Right ventricle myocardium superior (tissue), 1 donor: ENCODE measurements around the gene GRIA1. TPM values are rescaled to one million over a fixed set of nuclear protein-coding genes. Genes with fewer than 3 reads are reported as not detected.

ENCODE experiments used
- ATAC-seq: fragments of 200-7000 bp; cut with Tn5 transposase; one replicate; pipeline ENCODE4 v1.9.1; 2020; ENCODE audit warnings: mild to moderate bottlenecking; ENCODE audit not compliant: poor library complexity
- DNase-seq: peaks from one replicate; pipeline ENCODE4 v3.0.0-alpha.2; 2020
- intact Hi-C: fragments of 100-400 bp; cut with DNase I; formaldehyde crosslinking; loops from one replicate; pipeline ENCODE4 v1.11.2; 2022
- total RNA-seq: library from RNA; stranded (reverse); fragmentation: NEBNext Ultra II Directional; extraction: Animal tissue kit (Norgen Biotek cat#: 25700); gene quantifications from one replicate; pipeline ENCODE4 v1.2.1, GENCODE V29; 2021
- donor health status: DM: no; HTN: yes; CAD: no; lungs with severe emphysema.

The GRIA1 gene
- total RNA-seq, 1 donor from 2014 or later = 0.05 TPM

DNA sequence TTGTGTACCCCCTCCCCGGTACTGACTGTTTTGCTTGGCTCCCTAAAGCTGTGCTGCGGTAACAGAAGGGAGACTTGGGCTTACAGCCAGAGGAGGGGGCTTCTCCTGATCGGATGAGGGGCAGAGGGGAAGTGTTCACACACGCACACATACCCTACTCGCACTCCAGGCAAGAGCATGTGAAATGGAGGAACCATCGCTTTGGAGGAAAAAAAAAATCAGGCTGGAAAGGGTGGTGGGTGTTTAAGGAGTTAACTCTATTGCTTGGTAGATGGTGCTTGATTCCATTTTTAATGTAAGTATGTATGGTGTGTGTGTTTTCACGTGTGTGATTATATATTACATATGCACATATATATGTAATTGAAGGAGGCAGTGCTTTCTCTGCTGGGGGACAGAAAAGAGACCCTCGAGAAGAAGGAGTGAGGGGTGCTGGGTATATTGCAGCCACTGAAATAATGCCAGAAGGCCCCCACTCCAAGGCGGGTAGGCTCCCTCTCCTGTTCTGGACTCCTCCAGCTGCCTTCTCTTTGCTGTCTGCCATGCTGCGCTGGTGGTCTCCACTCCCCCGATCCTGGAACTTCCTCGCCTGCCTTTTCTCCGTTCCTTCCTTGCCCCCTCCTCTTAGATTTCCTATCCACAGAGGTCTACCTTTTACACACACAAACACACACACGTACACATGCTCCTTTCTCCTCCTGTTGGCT lies 721 bp downstream of the GRIA1 start:
- ATAC-seq (no peak), DNase-seq (no peak)
- intact Hi-C loops = no loop called here

DNA sequence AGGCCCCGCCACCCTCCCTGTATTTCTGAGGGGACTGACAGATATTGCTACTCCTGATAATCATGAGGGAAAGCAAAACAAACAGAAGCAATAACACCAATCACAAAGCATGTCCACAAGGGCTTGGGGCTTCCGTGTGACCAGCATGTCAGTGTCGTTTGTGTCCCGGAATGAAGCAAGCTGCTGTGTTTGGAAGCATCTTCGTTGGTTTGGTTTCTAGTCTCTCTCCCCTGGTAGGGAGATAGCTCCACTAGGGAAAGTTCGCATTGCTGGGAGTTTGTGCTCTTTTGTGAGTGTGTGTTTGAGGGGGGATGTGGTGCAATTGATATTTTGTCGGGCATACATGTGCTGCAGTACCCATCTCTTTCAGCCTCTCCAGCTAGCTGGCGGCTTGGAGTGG lies 1.4 kb downstream of the GRIA1 start:
- ATAC-seq = no peak
- DNase-seq = no peak
- intact Hi-C loops = no loop called here

GRCh38 chr5:153496835-153497234 lies 6.4 kb downstream of the GRIA1 start:
- DNase-seq (no peak), ATAC-seq (peak; percentile 49)
- intact Hi-C loops = loop anchor here (2.0 to 5.0 kb wide), 2 partner anchors 215 to 468 kb away; no protein-coding TSS in a partner anchor

- DNase-seq (no peak), ATAC-seq (no peak)
- intact Hi-C loops = loop anchor here (5.0 kb wide), 1 partner anchor 214 kb away; no protein-coding TSS in a partner anchor
These were observed 8.0 kb downstream of the GRIA1 start for GRCh38 chr5:153498516-153498915.

GRCh38 chr5:153500178-153500577 lies 9.7 kb downstream of the GRIA1 start:
- DNase-seq = no peak
- ATAC-seq = no peak
- intact Hi-C loops = no loop called here

GRCh38 chr5:153504726-153505125 lies 14.3 kb downstream of the GRIA1 start:
- ATAC-seq = no peak
- no peak for DNase-seq
- intact Hi-C loops = no loop called here

- ATAC-seq = no peak
- intact Hi-C loops = no loop called here
- no peak for DNase-seq
These were observed 18.2 kb downstream of the GRIA1 start for GRCh38 chr5:153508700-153509099.

DNA sequence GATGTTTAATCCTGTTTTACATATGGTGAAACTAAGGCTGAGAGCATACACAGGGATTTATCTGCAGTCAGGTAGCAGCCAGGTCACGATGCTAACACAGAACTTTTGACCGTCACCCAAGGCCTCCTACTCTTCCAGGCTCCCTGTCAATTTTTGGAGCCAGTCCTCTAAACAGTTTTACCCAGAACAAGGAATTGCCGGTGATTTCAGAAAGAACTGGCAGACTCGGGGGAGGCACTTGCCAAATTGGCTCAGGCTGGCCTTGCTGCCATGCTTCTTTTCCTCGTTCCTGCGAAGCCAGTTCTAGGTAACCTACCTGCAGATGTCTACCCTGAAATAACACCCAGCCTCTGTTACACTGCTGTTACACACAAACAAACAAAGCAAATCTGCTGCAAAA lies 21.2 kb downstream of the GRIA1 start:
- ATAC-seq (no peak), DNase-seq (no peak)
- intact Hi-C loops = no loop called here

DNA sequence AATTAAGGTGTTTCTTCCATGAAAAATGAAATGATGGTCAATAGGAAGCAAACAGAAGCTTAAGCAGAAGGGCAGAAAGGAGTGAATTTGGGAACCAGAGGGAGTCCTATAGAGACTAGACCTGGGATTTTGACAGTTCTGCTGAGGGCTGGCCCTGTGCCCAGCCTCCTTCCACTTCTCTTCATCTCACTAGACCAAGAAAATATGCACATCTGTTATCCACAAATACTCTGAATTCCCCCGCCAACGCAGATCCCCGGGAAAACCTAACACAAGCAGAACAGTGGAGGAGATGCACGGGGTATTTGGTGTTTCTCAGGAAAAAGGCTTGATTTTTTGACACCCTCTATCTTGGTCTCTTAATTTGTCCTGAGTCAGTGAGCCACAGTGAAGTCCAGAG lies 22.7 kb downstream of the GRIA1 start:
- ATAC-seq = no peak

DNA sequence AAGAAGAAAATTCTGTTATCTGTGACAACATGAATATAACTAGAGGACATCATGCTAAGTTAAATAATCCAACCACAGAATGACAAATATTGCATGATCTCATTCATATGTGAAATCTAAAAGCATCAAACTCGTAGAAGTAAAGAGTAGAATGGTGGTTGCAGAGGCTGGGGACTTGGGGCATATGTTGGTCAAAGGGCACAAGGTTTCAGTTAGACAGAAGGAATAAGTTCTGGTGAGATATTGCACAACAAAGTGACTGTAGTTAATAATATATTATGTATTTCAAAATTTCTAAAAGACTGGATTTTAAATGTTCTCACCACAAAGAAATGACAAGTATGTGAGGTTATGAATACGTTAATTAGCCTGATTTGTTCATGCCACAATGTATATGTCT lies 24.8 kb downstream of the GRIA1 start:
- intact Hi-C loops = no loop called here
- no peak for DNase-seq
- ATAC-seq = no peak

More for the DNA sequence above, 22.7 kb downstream of the GRIA1 start:
- no peak for DNase-seq
- intact Hi-C loops = no loop called here

DNA sequence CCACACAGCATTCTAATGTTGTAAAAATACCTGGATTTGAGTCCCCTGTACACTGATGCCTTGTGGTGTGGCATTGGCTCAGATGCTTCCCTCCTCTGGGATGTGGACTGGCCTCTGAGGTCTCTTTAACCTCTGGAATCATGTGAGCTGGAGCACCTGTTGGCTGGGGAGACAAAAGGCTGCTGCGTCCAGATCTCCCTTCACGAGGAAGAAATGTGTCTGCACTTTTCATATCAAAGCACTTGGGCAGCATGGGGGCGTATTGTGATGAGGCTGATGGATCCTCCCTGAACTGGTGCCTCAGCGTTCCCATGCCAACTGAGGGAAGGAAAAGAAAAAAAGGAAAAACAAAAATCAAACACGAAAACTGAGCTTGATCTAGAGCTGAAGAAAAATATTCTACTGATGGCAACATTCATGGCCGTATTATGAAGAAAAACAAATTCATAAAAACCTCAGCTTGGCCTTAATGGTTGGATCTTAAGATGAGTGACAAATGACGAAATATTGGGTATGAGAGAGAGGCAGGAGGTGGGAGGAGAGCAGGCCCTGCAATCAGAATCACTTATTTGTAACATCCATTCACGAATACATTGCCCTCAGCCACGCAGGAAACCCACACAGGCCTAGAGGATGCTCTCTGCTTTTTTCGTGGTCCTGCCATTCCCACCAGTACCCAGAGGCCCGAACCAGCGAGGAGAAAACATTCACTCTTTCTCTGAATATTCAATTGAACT lies 26.2 kb downstream of the GRIA1 start:
- DNase-seq (no peak), ATAC-seq (no peak)
- intact Hi-C loops = no loop called here

GRCh38 chr5:153517241-153517611 lies 26.8 kb downstream of the GRIA1 start:
- no peak for DNase-seq
- no peak for ATAC-seq
- intact Hi-C loops = no loop called here

- intact Hi-C loops = no loop called here
- no peak for ATAC-seq
These were observed 29.7 kb downstream of the GRIA1 start for GRCh38 chr5:153520137-153520536.

GRCh38 chr5:153520952-153521351 lies 30.5 kb downstream of the GRIA1 start:
- DNase-seq = no peak
- intact Hi-C loops = no loop called here
- ATAC-seq = no peak

More at GRCh38 chr5:153520137-153520536, 29.7 kb downstream of the GRIA1 start:
- DNase-seq = no peak

GRCh38 chr5:153523211-153523610 lies 32.7 kb downstream of the GRIA1 start:
- ATAC-seq (peak; percentile 18), DNase-seq (no peak)
- intact Hi-C loops = no loop called here

DNA sequence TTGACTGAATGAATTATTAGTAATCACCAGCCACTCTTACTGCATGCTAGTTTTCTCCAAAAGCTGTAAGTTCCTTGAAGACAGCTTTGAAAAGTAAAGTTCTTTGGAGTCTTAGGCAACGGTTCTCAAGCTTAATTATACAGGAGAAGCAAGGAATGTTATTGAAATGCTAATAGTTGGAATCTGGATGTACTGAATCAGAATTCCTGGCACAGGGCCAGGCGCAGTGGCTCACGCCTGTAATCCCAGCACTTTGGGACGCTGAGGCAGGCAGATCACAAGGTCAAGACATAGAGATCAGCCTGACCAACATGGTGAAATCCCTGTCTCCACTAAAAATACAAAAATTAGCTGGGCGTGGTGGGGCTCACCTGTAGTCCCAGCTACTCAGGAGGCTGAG lies 33.4 kb downstream of the GRIA1 start:
- DNase-seq (peak; percentile 44), ATAC-seq (no peak)
- intact Hi-C loops = no loop called here

- intact Hi-C loops = no loop called here
- no peak for ATAC-seq
- DNase-seq = no peak
These were observed 35.1 kb downstream of the GRIA1 start for GRCh38 chr5:153525536-153525935.

- DNase-seq (no peak), ATAC-seq (no peak)
- intact Hi-C loops = no loop called here
These were observed 40.1 kb downstream of the GRIA1 start for GRCh38 chr5:153530357-153531143.

DNA sequence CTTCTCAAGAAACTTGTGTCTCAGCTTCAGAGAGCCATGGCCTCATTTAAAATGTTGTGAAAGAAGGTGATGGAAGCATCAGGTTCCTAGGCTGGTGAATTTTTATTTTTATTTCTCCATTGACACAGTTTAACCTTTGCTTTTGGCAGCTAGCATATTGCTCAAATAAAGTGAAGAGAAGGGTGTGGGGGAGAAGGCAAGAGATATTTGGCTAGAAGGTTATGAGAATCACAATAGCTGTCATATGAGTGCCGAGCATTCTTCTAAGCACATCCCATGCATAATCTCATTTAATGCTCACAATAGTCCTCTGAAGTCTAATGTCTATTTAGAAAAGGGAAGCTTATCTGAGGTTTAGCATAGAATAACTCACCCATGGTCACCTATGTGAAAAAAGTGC lies 43.1 kb downstream of the GRIA1 start:
- no peak for DNase-seq
- intact Hi-C loops = no loop called here
- ATAC-seq = no peak

GRCh38 chr5:153534102-153534501 lies 43.6 kb downstream of the GRIA1 start:
- intact Hi-C loops = no loop called here
- DNase-seq = no peak
- ATAC-seq = no peak
